Measurements from ENCODE around the gene STAB1. TPM values are rescaled to one million over a fixed set of nuclear protein-coding genes. Genes with fewer than 3 reads are reported as not detected.

The STAB1 gene
- total RNA-seq, 2 experiments from 2014 or later: 0.08 to 0.10 TPM

DNA sequence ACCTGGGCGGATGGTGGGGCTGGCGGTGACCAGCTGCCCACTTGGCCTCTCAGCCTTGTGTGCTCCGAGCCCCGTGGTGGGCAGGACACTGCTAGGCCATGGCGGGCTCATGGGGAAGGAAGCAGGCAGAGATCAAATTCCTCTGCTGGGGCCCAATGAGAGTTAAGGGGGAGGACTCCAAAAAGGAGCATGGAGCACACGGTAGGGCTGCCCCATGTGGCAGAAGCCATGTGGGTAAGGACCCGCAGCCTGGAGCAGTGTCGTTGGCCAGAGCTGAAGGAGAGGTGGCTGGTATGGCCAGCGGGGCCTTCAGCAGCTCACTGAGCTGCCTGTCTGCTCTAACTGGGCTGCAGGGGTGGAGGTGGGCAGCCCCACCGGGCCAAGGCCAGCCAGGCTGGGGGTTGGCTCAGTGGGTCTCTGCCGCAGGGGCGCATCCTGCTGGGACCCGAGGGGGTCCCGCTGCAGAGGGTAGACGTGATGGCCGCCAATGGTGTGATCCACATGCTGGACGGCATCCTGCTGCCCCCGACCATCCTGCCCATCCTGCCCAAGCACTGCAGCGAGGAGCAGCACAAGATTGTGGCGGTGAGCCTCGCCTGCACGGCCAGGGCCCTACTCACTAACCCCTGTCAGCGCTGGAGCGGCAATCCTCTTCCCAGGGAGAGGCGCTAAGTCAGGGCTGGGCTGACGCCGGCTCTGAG is 11.3 kb downstream of the STAB1 start:
- Mint-ChIP-seq H3K4me1 (no peaks in the 10 kb centered on the region), H3K9me3 (no peaks in the 10 kb centered on the region), H3K27me3 (no peaks in the 10 kb centered on the region), H3K4me3 (no peak overlapping the region), H3K27ac (no peak overlapping the region), H3K36me3 (no peaks in the 10 kb centered on the region)
- DNase-seq: no peak

DNA sequence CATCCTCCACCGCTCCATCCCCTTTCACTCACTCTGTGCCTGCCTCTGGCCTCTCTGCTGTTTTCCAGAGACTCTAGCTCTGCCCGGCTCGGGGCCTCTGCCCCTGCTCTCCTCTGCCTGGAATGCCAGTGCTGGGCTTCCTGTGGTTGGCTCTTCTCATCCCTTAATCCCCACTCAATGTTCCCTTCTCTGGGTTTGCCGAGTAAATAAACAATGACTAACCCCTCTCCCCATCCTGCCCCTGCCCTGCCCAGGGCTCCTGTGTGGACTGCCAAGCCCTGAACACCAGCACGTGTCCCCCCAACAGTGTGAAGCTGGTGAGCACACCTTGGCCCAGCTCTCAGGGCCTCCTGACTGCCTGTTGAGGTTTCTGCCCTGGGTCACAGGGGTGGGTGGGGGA is 12.2 kb downstream of the STAB1 start:
- Mint-ChIP-seq H3K27ac (no peak overlapping the region), H3K36me3 (no peaks in the 10 kb centered on the region), H3K4me1 (no peaks in the 10 kb centered on the region), H3K27me3 (no peaks in the 10 kb centered on the region), H3K9me3 (no peaks in the 10 kb centered on the region), H3K4me3 (no peak overlapping the region)
- no peak for DNase-seq

DNA sequence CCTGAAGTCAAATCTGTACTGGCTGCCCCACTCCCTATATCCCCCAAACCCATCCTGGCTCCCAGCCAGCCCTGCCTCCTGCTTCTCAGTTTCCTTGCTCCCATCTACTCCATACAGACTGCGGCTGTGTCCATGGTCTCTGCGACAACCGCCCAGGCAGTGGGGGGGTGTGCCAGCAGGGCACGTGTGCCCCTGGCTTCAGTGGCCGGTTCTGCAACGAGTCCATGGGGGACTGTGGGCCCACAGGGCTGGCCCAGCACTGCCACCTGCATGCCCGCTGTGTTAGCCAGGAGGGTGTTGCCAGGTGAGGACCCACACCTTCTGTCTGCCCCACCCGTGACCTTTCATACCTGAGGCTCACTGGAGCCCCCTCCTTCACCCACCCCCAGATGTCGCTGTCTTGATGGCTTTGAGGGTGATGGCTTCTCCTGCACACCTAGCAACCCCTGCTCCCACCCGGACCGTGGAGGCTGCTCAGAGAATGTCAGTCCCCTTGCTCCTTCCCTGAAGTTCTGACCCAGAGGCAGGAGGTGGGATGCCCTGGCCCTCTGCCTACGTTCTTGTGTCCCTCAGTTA is 14.7 kb downstream of the STAB1 start:
- Mint-ChIP-seq H3K36me3 (no peaks in the 10 kb centered on the region), H3K4me1 (no peaks in the 10 kb centered on the region), H3K9me3 (no peaks in the 10 kb centered on the region), H3K27ac (no peak overlapping the region), H3K27me3 (no peaks in the 10 kb centered on the region), H3K4me3 (no peak overlapping the region)
- no peak for DNase-seq

DNA sequence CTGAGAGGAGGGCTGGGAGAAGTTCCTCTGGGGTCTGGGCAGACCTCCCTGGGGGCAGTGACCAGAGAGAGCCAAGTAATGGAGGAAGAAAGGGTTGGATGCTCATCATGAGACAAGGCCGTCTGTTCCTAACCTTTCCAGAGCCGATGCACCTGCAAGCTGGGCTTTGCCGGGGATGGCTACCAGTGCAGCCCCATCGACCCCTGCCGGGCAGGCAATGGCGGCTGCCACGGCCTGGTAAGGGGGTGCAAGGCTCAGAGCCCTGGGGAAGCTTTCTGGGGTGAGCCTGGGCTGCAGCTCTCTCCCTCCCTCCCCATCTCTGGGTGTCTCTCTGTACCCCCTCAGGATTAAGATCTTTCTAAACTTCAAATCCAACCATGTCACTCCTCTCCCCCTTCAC is 16.4 kb downstream of the STAB1 start:
- Mint-ChIP-seq H3K36me3 (no peaks in the 10 kb centered on the region), H3K9me3 (no peaks in the 10 kb centered on the region), H3K4me1 (no peaks in the 10 kb centered on the region), H3K4me3 (no peak overlapping the region), H3K27me3 (no peaks in the 10 kb centered on the region), H3K27ac (no peak overlapping the region)
- DNase-seq: no peak

DNA sequence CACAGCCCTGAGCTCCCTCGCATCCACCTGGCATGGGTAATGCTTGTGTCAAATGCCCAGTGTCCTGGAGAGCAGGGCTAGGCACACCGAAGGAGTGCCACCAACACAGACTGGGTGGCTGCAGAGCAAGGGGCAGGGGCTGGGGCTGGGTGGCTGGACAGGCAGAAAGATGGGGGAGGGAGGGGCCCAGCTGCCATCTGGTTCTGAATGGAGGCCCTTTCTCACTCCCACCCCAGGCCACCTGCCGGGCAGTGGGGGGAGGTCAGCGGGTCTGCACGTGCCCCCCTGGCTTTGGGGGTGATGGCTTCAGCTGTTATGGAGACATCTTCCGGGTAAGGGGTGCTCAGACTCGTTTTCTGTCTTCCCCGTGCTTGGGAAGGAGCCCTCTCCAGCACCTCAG is 17.0 kb downstream of the STAB1 start:
- Mint-ChIP-seq H3K27ac (no peak overlapping the region), H3K4me1 (no peaks in the 10 kb centered on the region), H3K36me3 (no peaks in the 10 kb centered on the region)

DNA sequence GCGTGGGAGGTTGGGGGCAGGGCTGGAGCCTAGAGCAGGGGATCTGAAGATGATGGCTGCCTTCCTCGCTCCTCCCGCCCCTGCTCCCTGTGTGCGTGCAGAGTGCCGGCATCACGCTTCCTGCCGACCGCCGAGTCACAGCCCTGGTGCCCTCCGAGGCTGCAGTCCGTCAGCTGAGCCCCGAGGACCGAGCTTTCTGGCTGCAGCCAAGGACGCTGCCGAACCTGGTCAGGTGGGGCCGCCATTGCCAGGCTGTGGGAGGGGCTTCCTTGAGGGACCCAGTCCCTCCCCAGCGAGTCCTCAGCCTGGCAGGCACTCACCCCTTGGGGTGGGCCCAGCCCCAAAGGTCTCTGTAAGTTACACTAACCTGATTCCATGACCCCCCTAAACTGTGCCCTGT is 17.6 kb downstream of the STAB1 start:
- Mint-ChIP-seq H3K36me3 (no peaks in the 10 kb centered on the region), H3K4me3 (no peak overlapping the region), H3K4me1 (no peaks in the 10 kb centered on the region), H3K9me3 (no peaks in the 10 kb centered on the region), H3K27ac (no peak overlapping the region), H3K27me3 (no peaks in the 10 kb centered on the region)
- DNase-seq: no peak

More for the DNA sequence above, 17.0 kb downstream of the STAB1 start:
- Mint-ChIP-seq H3K27me3 (no peaks in the 10 kb centered on the region), H3K9me3 (no peaks in the 10 kb centered on the region), H3K4me3 (no peak overlapping the region)
- DNase-seq: no peak

DNA sequence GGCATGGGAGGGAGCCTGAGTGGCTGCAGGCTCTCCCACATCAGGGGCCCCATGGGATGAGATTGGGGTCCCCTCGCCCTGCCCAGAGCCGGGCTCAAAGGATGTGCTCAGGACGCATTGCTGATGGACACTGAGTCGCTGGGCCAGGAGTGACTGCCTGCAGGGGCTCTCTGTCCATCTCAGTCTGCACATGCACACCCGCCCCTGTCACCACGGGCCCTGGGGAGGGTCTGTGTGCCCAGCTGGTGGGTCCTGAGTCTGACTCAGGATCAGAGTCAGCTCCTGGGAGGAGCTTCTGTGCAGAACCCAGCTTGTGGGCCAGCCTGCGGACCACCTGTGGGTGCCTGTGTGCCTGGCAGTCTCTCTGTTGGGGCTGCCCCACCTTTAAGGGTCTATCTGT is 18.1 kb downstream of the STAB1 start:
- Mint-ChIP-seq H3K4me3 (no peak overlapping the region), H3K36me3 (no peaks in the 10 kb centered on the region)
- no peak for DNase-seq

DNA sequence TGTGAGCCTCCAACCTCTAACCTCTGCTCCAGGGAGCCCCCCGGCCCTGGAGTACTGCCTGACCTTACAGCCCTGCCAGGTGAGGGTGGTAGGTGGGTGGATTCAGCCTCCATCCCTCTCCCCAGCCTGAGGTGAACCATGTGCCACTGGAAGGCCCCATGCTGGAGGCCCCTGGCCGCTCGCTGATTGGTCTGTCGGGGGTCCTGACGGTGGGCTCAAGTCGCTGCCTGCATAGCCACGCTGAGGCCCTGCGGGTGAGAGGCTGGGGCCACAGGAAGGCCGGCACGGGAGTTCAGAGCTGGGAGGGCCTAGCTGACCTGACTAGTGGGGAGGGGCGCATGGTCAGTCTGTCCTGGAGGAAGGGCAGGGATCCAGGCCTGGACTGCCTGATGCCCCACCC is 19.4 kb downstream of the STAB1 start:
- H3K36me3 Mint-ChIP-seq: no peaks in the 10 kb centered on the region
- no peak for DNase-seq
- H3K4me3 Mint-ChIP-seq: no peak overlapping the region
- H3K9me3 Mint-ChIP-seq: no peaks in the 10 kb centered on the region
- H3K4me1 Mint-ChIP-seq: no peaks in the 10 kb centered on the region
- H3K27me3 Mint-ChIP-seq: no peaks in the 10 kb centered on the region
- H3K27ac Mint-ChIP-seq: no peak overlapping the region

More for the DNA sequence above, 18.1 kb downstream of the STAB1 start:
- H3K27ac Mint-ChIP-seq: no peak overlapping the region
- no peaks in the 10 kb centered on the region for H3K27me3 Mint-ChIP-seq
- H3K4me1 Mint-ChIP-seq: no peaks in the 10 kb centered on the region
- no peaks in the 10 kb centered on the region for H3K9me3 Mint-ChIP-seq

DNA sequence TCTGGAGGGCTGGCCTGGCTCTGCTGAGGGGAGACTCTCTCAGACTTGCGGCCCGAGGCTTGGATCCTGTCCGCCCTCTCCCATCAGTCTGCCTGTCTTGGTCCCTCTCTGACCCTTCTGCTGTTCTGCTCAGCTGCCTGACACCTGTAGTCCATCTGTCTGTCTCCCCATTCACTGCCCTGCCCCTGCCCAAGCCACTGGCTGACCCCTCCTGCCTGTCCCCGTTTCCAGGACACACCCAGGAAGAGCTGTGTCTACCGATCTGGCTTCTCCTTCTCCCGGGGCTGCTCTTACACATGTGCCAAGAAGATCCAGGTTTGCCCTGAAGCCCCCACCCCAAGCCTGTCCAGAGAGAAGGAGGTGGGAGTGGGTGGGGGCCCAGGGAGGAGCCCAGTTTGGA is 20.1 kb downstream of the STAB1 start:
- Mint-ChIP-seq H3K27ac (no peak overlapping the region), H3K27me3 (no peaks in the 10 kb centered on the region), H3K4me3 (no peak overlapping the region), H3K9me3 (no peaks in the 10 kb centered on the region), H3K4me1 (no peaks in the 10 kb centered on the region), H3K36me3 (no peaks in the 10 kb centered on the region)
- DNase-seq: no peak

DNA sequence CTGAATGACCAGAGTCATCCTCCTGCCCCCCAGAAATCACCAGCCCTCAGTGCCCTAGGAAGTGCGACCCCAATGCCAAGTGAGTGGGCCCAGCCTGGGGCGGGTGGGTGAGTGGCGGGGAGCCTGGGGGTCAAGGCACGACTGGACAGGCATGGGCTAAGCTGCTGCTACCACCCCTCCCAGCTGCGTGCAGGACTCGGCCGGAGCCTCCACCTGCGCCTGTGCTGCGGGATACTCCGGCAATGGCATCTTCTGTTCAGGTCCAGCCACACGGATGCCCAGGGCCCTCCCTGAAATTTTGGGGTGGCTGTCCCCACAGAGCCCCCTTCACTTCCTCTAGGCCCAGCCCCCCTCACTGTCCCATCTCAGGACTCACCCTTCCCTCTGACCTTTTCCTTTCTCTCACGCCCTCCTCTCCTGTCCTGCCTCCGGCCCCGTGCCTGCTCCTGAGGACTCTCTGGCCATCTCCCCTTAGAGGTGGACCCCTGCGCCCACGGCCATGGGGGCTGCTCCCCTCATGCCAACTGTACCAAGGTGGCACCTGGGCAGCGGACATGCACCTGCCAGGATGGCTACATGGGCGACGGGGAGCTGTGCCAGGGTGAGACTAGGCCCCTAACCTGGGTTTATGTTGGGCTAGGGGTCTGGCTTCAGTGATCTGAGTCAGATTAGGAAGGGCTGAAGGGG is 21.5 kb downstream of the STAB1 start:
- no peaks in the 10 kb centered on the region for H3K27me3 Mint-ChIP-seq
- H3K27ac Mint-ChIP-seq: no peak overlapping the region

DNA sequence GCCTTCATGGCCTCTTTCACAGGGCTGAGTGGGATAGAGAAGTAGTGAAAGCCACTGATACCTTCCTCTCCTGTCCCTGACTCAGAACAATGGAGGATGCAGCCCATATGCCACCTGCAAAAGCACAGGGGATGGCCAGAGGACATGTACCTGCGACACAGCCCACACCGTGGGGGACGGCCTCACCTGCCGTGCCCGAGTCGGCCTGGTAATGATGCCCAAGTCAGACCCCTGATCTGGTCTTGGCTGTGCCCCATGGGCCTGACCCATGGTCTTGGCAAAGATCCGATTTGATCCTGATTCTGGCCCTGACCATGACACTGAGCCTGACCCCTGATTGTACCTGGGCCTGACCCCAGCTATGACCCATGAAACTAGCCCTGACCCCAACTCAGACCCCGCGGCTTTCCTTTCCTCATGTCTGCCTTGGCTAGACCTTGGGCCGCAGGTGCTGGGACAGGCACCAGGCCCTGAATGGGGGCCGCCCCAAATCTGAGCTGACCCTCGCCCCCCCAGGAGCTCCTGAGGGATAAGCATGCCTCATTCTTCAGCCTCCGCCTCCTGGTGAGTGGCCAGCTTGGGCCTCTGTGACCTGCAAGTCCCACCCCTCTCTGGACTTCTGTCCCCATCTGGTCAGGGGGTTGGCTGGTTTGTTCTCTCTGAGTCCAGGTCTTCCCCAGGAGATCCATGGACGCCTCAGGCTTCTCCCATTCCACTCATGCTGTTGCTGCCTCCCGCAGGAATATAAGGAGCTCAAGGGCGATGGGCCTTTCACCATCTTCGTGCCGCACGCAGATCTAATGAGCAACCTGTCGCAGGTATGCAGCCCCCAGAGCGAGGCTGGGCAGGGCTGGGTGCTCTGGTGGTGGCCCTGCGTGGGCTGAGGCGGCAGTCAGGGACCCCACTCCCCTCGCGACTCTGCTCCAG is 22.9 kb downstream of the STAB1 start:
- Mint-ChIP-seq H3K36me3 (no peaks in the 10 kb centered on the region), H3K27me3 (no peaks in the 10 kb centered on the region), H3K4me1 (no peaks in the 10 kb centered on the region), H3K4me3 (no peak overlapping the region), H3K9me3 (no peaks in the 10 kb centered on the region), H3K27ac (no peak overlapping the region)
- no peak for DNase-seq

More for the DNA sequence above, 21.5 kb downstream of the STAB1 start:
- no peaks in the 10 kb centered on the region for H3K4me1 Mint-ChIP-seq
- H3K36me3 Mint-ChIP-seq: no peaks in the 10 kb centered on the region
- no peak for DNase-seq
- no peak overlapping the region for H3K4me3 Mint-ChIP-seq
- H3K9me3 Mint-ChIP-seq: no peaks in the 10 kb centered on the region

DNA sequence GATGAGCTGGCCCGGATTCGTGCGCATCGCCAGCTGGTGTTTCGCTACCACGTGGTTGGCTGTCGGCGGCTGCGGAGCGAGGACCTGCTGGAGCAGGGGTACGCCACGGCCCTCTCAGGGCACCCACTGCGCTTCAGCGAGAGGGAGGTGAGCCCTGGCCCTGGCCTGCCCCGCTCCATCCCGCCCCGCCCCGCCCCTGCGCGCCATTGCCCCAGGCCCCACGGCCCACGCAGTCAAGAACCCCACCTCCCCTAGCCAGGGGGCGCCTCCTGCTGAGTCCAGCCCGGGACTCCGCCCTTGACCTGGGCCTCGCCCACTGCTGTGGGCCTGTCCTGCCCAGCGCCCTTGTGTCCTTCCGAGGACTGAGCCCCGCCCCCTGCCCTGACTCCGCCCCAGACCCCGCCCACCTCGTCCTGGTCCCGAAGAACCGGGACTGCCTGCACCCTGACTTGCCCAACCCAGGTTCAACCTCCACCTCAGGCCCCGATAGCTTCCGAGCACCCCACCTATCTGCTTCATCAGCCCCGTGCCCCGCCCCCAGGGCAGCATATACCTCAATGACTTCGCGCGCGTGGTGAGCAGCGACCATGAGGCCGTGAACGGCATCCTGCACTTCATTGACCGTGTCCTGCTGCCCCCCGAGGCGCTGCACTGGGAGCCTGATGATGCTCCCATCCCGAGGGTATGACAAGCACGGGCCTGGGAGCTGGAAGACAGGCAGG is 23.7 kb downstream of the STAB1 start:
- no peak overlapping the region for H3K27ac Mint-ChIP-seq
- H3K9me3 Mint-ChIP-seq: no peaks in the 10 kb centered on the region

DNA sequence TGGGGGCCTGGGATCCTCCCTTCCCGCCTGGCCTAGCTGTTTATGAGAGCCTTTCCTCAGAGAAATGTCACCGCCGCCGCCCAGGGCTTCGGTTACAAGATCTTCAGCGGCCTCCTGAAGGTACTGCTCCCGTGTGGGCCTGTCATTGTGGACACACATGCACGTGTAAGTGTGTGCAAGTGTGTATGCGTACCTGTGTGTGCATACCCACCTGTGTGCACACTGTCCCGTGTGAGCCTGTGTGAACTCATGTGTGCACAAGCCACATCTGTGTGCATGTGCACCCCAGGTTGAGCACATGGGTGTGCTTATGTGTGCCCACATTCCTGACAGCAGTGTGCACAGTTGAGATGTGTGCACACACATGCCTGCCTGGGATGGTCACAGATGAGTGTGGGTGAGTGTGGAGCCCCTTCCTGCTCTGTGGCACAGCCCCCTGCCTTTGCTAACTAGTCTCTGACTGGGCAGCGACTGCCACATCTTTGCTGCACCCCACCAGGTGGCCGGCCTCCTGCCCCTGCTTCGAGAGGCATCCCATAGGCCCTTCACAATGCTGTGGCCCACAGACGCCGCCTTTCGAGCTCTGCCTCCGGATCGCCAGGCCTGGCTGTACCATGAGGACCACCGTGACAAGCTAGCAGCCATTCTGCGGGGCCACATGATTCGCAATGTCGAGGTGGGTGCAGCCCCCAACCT is 24.5 kb downstream of the STAB1 start:
- Mint-ChIP-seq H3K9me3 (no peaks in the 10 kb centered on the region), H3K27ac (no peak overlapping the region), H3K4me3 (no peak overlapping the region), H3K4me1 (no peaks in the 10 kb centered on the region), H3K36me3 (peaks cover 6% of the 10 kb centered on the region), H3K27me3 (no peaks in the 10 kb centered on the region)
- no peak for DNase-seq

More for the DNA sequence above, 23.7 kb downstream of the STAB1 start:
- Mint-ChIP-seq H3K4me1 (no peaks in the 10 kb centered on the region), H3K4me3 (no peak overlapping the region), H3K27me3 (no peaks in the 10 kb centered on the region), H3K36me3 (no peaks in the 10 kb centered on the region)
- DNase-seq: no peak

DNA sequence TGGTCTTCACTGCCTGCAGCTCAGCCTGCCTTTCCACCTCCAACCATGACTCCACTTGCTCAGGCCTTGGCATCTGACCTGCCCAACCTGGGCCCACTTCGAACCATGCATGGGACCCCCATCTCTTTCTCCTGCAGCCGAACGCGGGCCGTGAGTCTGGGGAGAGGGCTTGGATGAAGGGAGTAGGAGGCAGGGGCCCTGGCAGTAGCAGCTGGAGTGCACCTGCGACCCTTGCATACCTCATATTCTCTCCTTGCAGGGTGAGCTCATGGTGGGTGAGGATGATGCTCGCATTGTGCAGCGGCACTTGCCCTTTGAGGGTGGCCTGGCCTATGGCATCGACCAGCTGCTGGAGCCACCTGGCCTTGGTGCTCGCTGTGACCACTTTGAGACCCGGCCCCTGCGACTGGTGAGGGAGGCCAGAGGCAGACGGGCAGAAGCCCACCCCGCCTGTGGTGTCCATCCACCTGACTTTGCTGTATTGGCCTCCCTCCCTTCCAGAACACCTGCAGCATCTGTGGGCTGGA is 25.1 kb downstream of the STAB1 start:
- no peak overlapping the region for H3K4me3 Mint-ChIP-seq
- H3K27ac Mint-ChIP-seq: no peak overlapping the region
- H3K9me3 Mint-ChIP-seq: no peaks in the 10 kb centered on the region

More for the DNA sequence above, 25.1 kb downstream of the STAB1 start:
- peaks cover 6% of the 10 kb centered on the region for H3K36me3 Mint-ChIP-seq
- H3K4me1 Mint-ChIP-seq: no peaks in the 10 kb centered on the region
- no peak for DNase-seq
- H3K27me3 Mint-ChIP-seq: no peaks in the 10 kb centered on the region

Data from activated naive CD8-positive, alpha-beta T cell treated with anti-CD3 and anti-CD28 coated beads for 36 hours (primary cell).